Measurements from ENCODE around the gene VAV3.
"Not testable (repeated sequence)": the region's sequence is repeated elsewhere in the genome, so short reads cannot be mapped to it uniquely, and the experiment has no call there.

The VAV3 gene

GRCh38 chr1:107933736-107934135, 31.2 kb downstream of the VAV3 start:
- DNase-seq = no peak

- no peak for DNase-seq
Measured at GRCh38 chr1:107930292-107930691, 34.7 kb downstream of the VAV3 start.

- DNase-seq = no peak
Measured at GRCh38 chr1:107927820-107928219, 37.2 kb downstream of the VAV3 start.

GRCh38 chr1:107926436-107927080, 38.4 kb downstream of the VAV3 start:
- DNase-seq = no peak

GRCh38 chr1:107925565-107925964, 39.4 kb downstream of the VAV3 start:
- no peak for DNase-seq

GRCh38 chr1:107920999-107921398, 44.0 kb downstream of the VAV3 start:
- DNase-seq = no peak

- no peak for DNase-seq
Measured at GRCh38 chr1:107920561-107920960, 44.4 kb downstream of the VAV3 start.

- no peak for DNase-seq
Measured at GRCh38 chr1:107919953-107920352, 45.0 kb downstream of the VAV3 start.

- no peak for DNase-seq
Measured at GRCh38 chr1:107914119-107914765, 50.7 kb downstream of the VAV3 start.

GRCh38 chr1:107912656-107913055, 52.3 kb downstream of the VAV3 start:
- DNase-seq = no peak

GRCh38 chr1:107900090-107900945, 64.7 kb downstream of the VAV3 start:
- DNase-seq = no peak

GRCh38 chr1:107899655-107900054, 65.3 kb downstream of the VAV3 start:
- DNase-seq = no peak

- DNase-seq = no peak
Measured at GRCh38 chr1:107897438-107898345, 67.3 kb downstream of the VAV3 start.

- no peak for DNase-seq
Measured at GRCh38 chr1:107896936-107897335, 68.0 kb downstream of the VAV3 start.

- DNase-seq = no peak
Measured at GRCh38 chr1:107896401-107896800, 68.6 kb downstream of the VAV3 start.

GRCh38 chr1:107895403-107896191, 69.4 kb downstream of the VAV3 start:
- DNase-seq = no peak

GRCh38 chr1:107894605-107895004, 70.4 kb downstream of the VAV3 start:
- no peak for DNase-seq

GRCh38 chr1:107893350-107893749, 71.6 kb downstream of the VAV3 start:
- DNase-seq = not testable (repeated sequence)

GRCh38 chr1:107889524-107889923, 75.5 kb downstream of the VAV3 start:
- no peak for DNase-seq

- no peak for DNase-seq
Measured at GRCh38 chr1:107883562-107883961, 81.4 kb downstream of the VAV3 start.

- no peak for DNase-seq
Measured at GRCh38 chr1:107879927-107880326, 85.1 kb downstream of the VAV3 start.

- DNase-seq = peak; percentile 19
Measured at GRCh38 chr1:107879346-107879745, 85.6 kb downstream of the VAV3 start.
